NCI-H1436 treated with DMSO at 0.1 percent for 48 hours (cell line): ENCODE data around the gene BIRC2.

Source experiments
- DNase-seq: peaks from one replicate; lab custom pipeline; 2025; lab: John Stamatoyannopoulos, UW

Gene BIRC2

GRCh38 chr11:102375720-102376399 lies 28.8 kb downstream of the BIRC2 start:
- no peak for DNase-seq

- no peak for DNase-seq
Observed at GRCh38 chr11:102377891-102378290, 30.9 kb downstream of the BIRC2 start.

- no peak for DNase-seq
Observed at GRCh38 chr11:102378818-102379217, 31.8 kb downstream of the BIRC2 start.

GRCh38 chr11:102382384-102382783 lies 35.4 kb downstream of the BIRC2 start:
- DNase-seq = no peak

GRCh38 chr11:102383839-102384238 lies 36.8 kb downstream of the BIRC2 start:
- DNase-seq = no peak

- DNase-seq = no peak
Observed at GRCh38 chr11:102384419-102385079, 37.5 kb downstream of the BIRC2 start.

- no peak for DNase-seq
Observed at GRCh38 chr11:102385085-102386007, 38.3 kb downstream of the BIRC2 start.

- DNase-seq = no peak
Observed at GRCh38 chr11:102386136-102386734, 39.2 kb downstream of the BIRC2 start.

GRCh38 chr11:102387043-102387781 lies 40.2 kb downstream of the BIRC2 start:
- no peak for DNase-seq

- DNase-seq = no peak
Observed at GRCh38 chr11:102389253-102389652, 42.2 kb downstream of the BIRC2 start.

- DNase-seq = no peak
Observed at GRCh38 chr11:102390667-102391465, 43.9 kb downstream of the BIRC2 start.

- no peak for DNase-seq
Observed at GRCh38 chr11:102391549-102392237, 44.7 kb downstream of the BIRC2 start.

GRCh38 chr11:102393272-102393730 lies 46.3 kb downstream of the BIRC2 start:
- DNase-seq = no peak

GRCh38 chr11:102395720-102396393 lies 48.8 kb downstream of the BIRC2 start:
- no peak for DNase-seq

- no peak for DNase-seq
Observed at GRCh38 chr11:102396708-102397563, 49.9 kb downstream of the BIRC2 start.

- no peak for DNase-seq
Observed at GRCh38 chr11:102398297-102398696, 51.3 kb downstream of the BIRC2 start.

- no peak for DNase-seq
Observed at GRCh38 chr11:102399189-102399588, 52.2 kb downstream of the BIRC2 start.

GRCh38 chr11:102400603-102401002 lies 53.6 kb downstream of the BIRC2 start:
- DNase-seq = no peak
